ENCODE data around the gene FBXL17.

DNA sequence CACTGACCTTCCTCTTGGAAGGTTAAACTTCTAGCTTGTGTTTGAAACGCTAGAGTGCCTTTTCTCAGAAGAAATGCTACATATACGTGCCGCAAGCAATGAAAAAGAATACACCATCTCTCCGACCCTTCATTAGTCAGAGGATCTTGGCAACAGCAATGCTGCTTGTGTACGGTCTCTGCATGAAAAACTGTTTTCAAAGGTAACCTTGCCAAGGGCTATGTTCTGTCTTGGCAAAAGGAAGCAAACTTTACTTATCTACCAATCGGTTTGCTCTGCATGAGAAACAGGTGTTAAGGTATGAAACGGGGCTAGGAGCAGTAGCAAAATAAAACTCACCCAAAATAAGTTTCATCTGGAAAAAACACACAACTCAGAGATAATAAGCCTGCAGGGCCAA lies 297.8 kb downstream of the FBXL17 start:
- TF ChIP-seq CTCF (IDR thresholded peaks at IDR 0.05; ENCODE audit: borderline replicate concordance, extremely low read depth, low read length, poor library complexity, severe bottlenecking) = no peak
- TF ChIP-seq EZH2 (IDR thresholded peaks at IDR 0.05; ENCODE audit: borderline replicate concordance, low read depth, low read length, severe bottlenecking) = no peak

All from DND-41 (cell line).